Measurements from ENCODE around the gene CTXND1.
"Not testable (repeated sequence)": the region's sequence is repeated elsewhere in the genome, so short reads cannot be mapped to it uniquely, and the experiment has no call there.

The CTXND1 gene

GRCh38 chr15:80252121-80252518 is at the start of gene CTXND1:
Gene CTXND1 (minus strand): TSS chr15:80252213. CDS start chr15:80201949, 50,264 bp downstream.
- TF ChIP-seq EZH2phosphoT487 (IDR thresholded peaks at IDR 0.05; ENCODE audit: low read depth) = no peak
- TF ChIP-seq CTCF (IDR thresholded peaks at IDR 0.05; ENCODE audit: low read depth, low read length) = no peak
- Histone ChIP-seq H3K9me3 (ENCODE audit: insufficient read depth, low read length) (no peaks in the 10 kb centered on the region), H3K4me3 (ENCODE audit: low read length) (no peak within 1 kb of the TSS), H3K4me1 (ENCODE audit: low read length) (no peaks in the 10 kb centered on the region), H3K27ac (ENCODE audit: low read length) (no peak within 1 kb of the TSS), H3K27me3 (ENCODE audit: low read depth, low read length) (peaks cover 70% of the 10 kb centered on the region), H4K20me1 (ENCODE audit: insufficient read depth, low read length) (no peaks in the 10 kb centered on the region), H2AFZ (ENCODE audit: low read depth, low read length) (no peak within 1 kb of the TSS), H3K9ac (ENCODE audit: low read length) (no peak within 1 kb of the TSS), H3K79me2 (ENCODE audit: low read length) (no peaks in the 10 kb centered on the region), H3K36me3 (replicated peaks; ENCODE audit: low read depth, low read length) (no peaks in the 10 kb centered on the region), H3K4me2 (ENCODE audit: low read length) (no peak within 1 kb of the TSS)

- Histone ChIP-seq H3K4me1 (ENCODE audit: low read length) (no peaks in the 10 kb centered on the region), H3K79me2 (ENCODE audit: low read length) (no peaks in the 10 kb centered on the region), H3K27me3 (ENCODE audit: low read depth, low read length) (peaks cover 39% of the 10 kb centered on the region), H3K4me2 (ENCODE audit: low read length) (no peak overlapping the region), H3K4me3 (ENCODE audit: low read length) (no peak overlapping the region), H3K9me3 (ENCODE audit: insufficient read depth, low read length) (no peaks in the 10 kb centered on the region), H2AFZ (ENCODE audit: low read depth, low read length) (no peak overlapping the region), H3K9ac (ENCODE audit: low read length) (no peak overlapping the region), H3K27ac (ENCODE audit: low read length) (no peak overlapping the region), H3K36me3 (replicated peaks; ENCODE audit: low read depth, low read length) (no peaks in the 10 kb centered on the region), H4K20me1 (ENCODE audit: insufficient read depth, low read length) (no peaks in the 10 kb centered on the region)
- TF ChIP-seq CTCF (IDR thresholded peaks at IDR 0.05; ENCODE audit: low read depth, low read length) (no peak), EZH2phosphoT487 (IDR thresholded peaks at IDR 0.05; ENCODE audit: low read depth) (no peak)
These were observed 49.5 kb upstream of the CTXND1 start for GRCh38 chr15:80301472-80301871.

- H3K79me2 ChIP-seq (ENCODE audit: low read length); H3K4me1 ChIP-seq (ENCODE audit: low read length); H3K9me3 ChIP-seq (ENCODE audit: insufficient read depth, low read length); H2AFZ ChIP-seq (ENCODE audit: low read depth, low read length); H4K20me1 ChIP-seq (ENCODE audit: insufficient read depth, low read length); H3K9ac ChIP-seq (ENCODE audit: low read length); H3K4me3 ChIP-seq (ENCODE audit: low read length); H3K4me2 ChIP-seq (ENCODE audit: low read length); H3K36me3 ChIP-seq (replicated peaks; ENCODE audit: low read depth, low read length); H3K27ac ChIP-seq (ENCODE audit: low read length): not testable (repeated sequence)
- H3K27me3 ChIP-seq (ENCODE audit: low read depth, low read length) = peaks cover 27% of the 10 kb centered on the region; the same call in 1 of the 2 replicates
These were observed 43.8 kb upstream of the CTXND1 start for GRCh38 chr15:80295777-80296176.

GRCh38 chr15:80292079-80292478 is 40.1 kb upstream of the CTXND1 start:
- Histone ChIP-seq H3K4me2 (ENCODE audit: low read length) (no peak overlapping the region), H3K27me3 (ENCODE audit: low read depth, low read length) (peaks cover 23% of the 10 kb centered on the region), H3K27ac (ENCODE audit: low read length) (no peak overlapping the region), H3K9ac (ENCODE audit: low read length) (no peak overlapping the region), H2AFZ (ENCODE audit: low read depth, low read length) (no peak overlapping the region), H3K9me3 (ENCODE audit: insufficient read depth, low read length) (no peaks in the 10 kb centered on the region), H3K4me3 (ENCODE audit: low read length) (no peak overlapping the region), H3K36me3 (replicated peaks; ENCODE audit: low read depth, low read length) (no peaks in the 10 kb centered on the region), H4K20me1 (ENCODE audit: insufficient read depth, low read length) (no peaks in the 10 kb centered on the region), H3K4me1 (ENCODE audit: low read length) (no peaks in the 10 kb centered on the region), H3K79me2 (ENCODE audit: low read length) (no peaks in the 10 kb centered on the region)
- TF ChIP-seq CTCF (IDR thresholded peaks at IDR 0.05; ENCODE audit: low read depth, low read length) (no peak), EZH2phosphoT487 (IDR thresholded peaks at IDR 0.05; ENCODE audit: low read depth) (no peak)

GRCh38 chr15:80290891-80291290 is 38.9 kb upstream of the CTXND1 start:
- H3K4me1 ChIP-seq (ENCODE audit: low read length) = not testable (repeated sequence)

More at GRCh38 chr15:80290891-80291290, 38.9 kb upstream of the CTXND1 start:
- not testable (repeated sequence) for H4K20me1 ChIP-seq (ENCODE audit: insufficient read depth, low read length); H3K9me3 ChIP-seq (ENCODE audit: insufficient read depth, low read length); H3K4me3 ChIP-seq (ENCODE audit: low read length); H3K27ac ChIP-seq (ENCODE audit: low read length); H3K36me3 ChIP-seq (replicated peaks; ENCODE audit: low read depth, low read length); H2AFZ ChIP-seq (ENCODE audit: low read depth, low read length); H3K9ac ChIP-seq (ENCODE audit: low read length); H3K79me2 ChIP-seq (ENCODE audit: low read length); H3K4me2 ChIP-seq (ENCODE audit: low read length)
- peaks cover 22% of the 10 kb centered on the region for H3K27me3 ChIP-seq (ENCODE audit: low read depth, low read length)
